Measurements from ENCODE around the gene TRMT10B.
"Not testable (repeated sequence)": the region's sequence is repeated elsewhere in the genome, so short reads cannot be mapped to it uniquely, and the experiment has no call there.

Gene TRMT10B

DNA sequence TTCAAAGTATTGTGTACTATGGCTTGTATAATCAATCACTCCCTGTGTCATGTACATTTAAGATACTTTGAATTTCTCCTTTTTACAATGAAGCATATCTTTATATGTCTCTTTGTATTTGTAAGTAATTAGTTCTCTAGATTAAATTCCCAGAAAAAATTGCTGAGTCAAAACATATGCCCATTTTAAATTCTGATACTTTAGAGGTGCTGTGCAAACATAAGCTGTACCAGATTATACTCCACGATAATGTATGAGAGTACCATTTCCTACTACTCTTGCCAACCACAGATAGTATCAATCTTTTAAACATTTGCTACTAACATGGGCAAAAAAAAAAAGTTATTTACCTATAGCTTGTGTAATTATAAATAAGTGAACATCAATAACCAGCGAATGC lies 65.2 kb downstream of the TRMT10B start:
- no peak overlapping the region for H3K4me3 ChIP-seq (ENCODE audit: low read depth, low read length)
- TF ChIP-seq CTCF (IDR thresholded peaks at IDR 0.05; ENCODE audit: insufficient read depth, low read length, missing control alignments): no peak
- CTCF ChIA-PET: no interaction called here
- no peak for DNase-seq (ENCODE audit: low read depth, low spot score)
- POLR2A ChIA-PET: no interaction called here

DNA sequence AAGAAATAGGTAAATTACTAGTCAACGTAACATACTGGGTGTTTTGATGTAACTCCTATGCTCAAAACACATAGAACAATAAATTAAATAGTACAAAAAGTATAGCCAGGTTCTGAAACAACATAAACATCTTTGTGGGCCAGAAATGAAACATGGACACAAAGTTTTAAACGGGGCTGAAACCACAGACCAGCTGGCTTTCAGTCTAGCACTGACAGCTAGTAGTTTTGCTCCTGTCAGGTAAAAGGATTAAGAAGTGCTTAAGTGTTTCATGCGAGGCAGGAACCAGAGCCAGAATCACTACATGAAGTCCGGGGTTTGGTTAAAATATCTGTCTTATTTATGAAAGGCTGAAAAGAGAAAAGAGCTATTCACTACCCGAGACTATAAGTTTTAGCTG lies 66.5 kb downstream of the TRMT10B start:
- no peak for TF ChIP-seq CTCF (IDR thresholded peaks at IDR 0.05; ENCODE audit: insufficient read depth, low read length, missing control alignments)
- no peak for DNase-seq (ENCODE audit: low read depth, low spot score)
- no peak overlapping the region for H3K4me3 ChIP-seq (ENCODE audit: low read depth, low read length)
- ChIA-PET CTCF (interaction anchor here (1.2 to 2.4 kb wide), 2 partner anchors 9 to 15 kb away, joined by 3 to 6 read pairs; no protein-coding TSS in a partner anchor), POLR2A (no interaction called here)

GRCh38 chr9:37825174-37825573 lies 71.6 kb downstream of the TRMT10B start:
- CTCF ChIA-PET; H3K4me3 ChIP-seq (ENCODE audit: low read depth, low read length); DNase-seq (ENCODE audit: low read depth, low spot score); POLR2A ChIA-PET: not testable (repeated sequence)

DNA sequence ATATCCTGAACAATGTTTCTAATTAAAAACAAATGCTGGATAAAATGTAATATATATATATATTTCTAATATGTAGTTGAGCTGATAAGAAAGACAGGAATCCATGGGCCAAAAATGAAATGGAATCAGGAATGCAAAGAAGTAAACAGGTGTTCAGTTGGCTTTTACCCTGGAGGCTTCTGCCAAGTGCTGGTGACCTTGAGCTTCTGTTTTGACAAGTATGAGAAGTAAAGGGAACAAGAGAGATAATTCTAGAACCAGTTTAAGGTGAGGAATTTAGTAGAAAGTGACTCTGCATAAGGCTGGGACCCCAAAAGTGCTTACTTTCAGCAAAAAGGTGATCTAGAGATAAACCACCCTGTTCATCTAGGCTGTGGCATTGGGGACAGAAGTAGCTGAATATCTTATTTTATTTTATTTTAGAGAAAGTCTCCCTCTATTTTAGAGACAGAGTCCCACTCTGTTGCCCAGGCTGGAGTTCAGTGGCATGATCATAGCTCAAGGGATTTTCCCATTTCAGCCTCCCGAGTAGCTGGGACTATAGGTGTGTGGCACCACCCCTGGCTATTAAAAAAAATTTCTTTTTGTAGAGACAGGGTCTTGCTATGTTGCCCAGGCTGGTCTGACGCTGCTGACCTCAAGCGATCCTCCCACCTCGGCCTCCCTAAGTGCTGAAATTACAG lies 74.0 kb downstream of the TRMT10B start:
- CTCF ChIA-PET: no interaction called here
- H3K4me3 ChIP-seq (ENCODE audit: low read depth, low read length): no peak overlapping the region
- no peak for TF ChIP-seq CTCF (IDR thresholded peaks at IDR 0.05; ENCODE audit: insufficient read depth, low read length, missing control alignments)
- POLR2A ChIA-PET: no interaction called here
- DNase-seq (ENCODE audit: low read depth, low spot score): no peak
